WTC11 (cell line): ENCODE results near the gene RNF11. TPM values are rescaled to one million over a fixed set of nuclear protein-coding genes. Genes with fewer than 3 reads are reported as not detected.

Experiments used
- ATAC-seq: fragments of 200-7000 bp; cut with Tn5 transposase; 2 replicates; pipeline ENCODE4 v1.10.0; 2021; ENCODE audit warnings: mild to moderate bottlenecking, moderate library complexity
- CTCF ChIA-PET: fragments of 300-600 bp; sonication (Branson Sonifier 250); formaldehyde crosslinking; loops from one replicate; lab custom pipeline; 2021; ENCODE audit warnings: antibody characterized with exemption; lab: Charles Lee
- POLR2A ChIA-PET: fragments of 350-600 bp; sonication (Branson Sonifier 250); formaldehyde crosslinking; loops from one replicate; lab custom pipeline; 2021; ENCODE audit warnings: antibody characterized with exemption; lab: Charles Lee
- DNase-seq: peaks from one replicate; pipeline ENCODE4 v3.0.0; 2021; ENCODE audit warnings: low spot score
- H3K27ac Mint-ChIP-seq: 2 replicates; pipeline ENCODE4 v1.8.0; 2021; ENCODE audit warnings: mixed read lengths
- H3K27me3 Mint-ChIP-seq: 2 replicates; pipeline ENCODE4 v1.8.0; 2021; ENCODE audit warnings: low read depth, mild to moderate bottlenecking, moderate library complexity, mixed read lengths
- H3K36me3 Mint-ChIP-seq: 2 replicates; pipeline ENCODE4 v1.8.0; 2021; ENCODE audit warnings: mixed read lengths
- H3K4me1 Mint-ChIP-seq: 2 replicates; pipeline ENCODE4 v1.8.0; 2022; ENCODE audit warnings: mixed read lengths
- H3K4me3 Mint-ChIP-seq: 2 replicates; pipeline ENCODE4 v1.8.0; 2021; ENCODE audit warnings: mild to moderate bottlenecking, moderate library complexity, mixed read lengths
- H3K9me3 Mint-ChIP-seq: 2 replicates; pipeline ENCODE4 v1.8.0; 2021; ENCODE audit warnings: mixed read lengths
- AFF4 ChIP-seq: sonication (generic); formaldehyde crosslinking; IDR thresholded peaks from 2 replicates; pipeline ENCODE4 v1.8.1; 2023; ENCODE audit warnings: mild to moderate bottlenecking, missing genetic modification reagents, borderline replicate concordance
- ATF1 ChIP-seq: sonication (generic); formaldehyde crosslinking; IDR thresholded peaks from 2 replicates; pipeline ENCODE4 v1.8.1; 2023; ENCODE audit warnings: mild to moderate bottlenecking, moderate library complexity, missing genetic modification reagents
- CDX4 ChIP-seq: fragments of 250-450 bp; sonication (Bioruptor Pico); IDR thresholded peaks from 2 replicates; pipeline ENCODE4 v1.9.0; 2021; ENCODE audit warnings: moderate library complexity, mild to moderate bottlenecking, inconsistent platforms, borderline replicate concordance
- E2F4 ChIP-seq: sonication (generic); formaldehyde crosslinking; IDR thresholded peaks from 2 replicates; pipeline ENCODE4 v1.8.1; 2022; ENCODE audit warnings: low read depth, mild to moderate bottlenecking, moderate library complexity, missing genetic modification reagents, borderline replicate concordance
- FOXJ3 ChIP-seq: sonication (generic); formaldehyde crosslinking; IDR thresholded peaks from 2 replicates; pipeline ENCODE4 v1.9.0; 2021; ENCODE audit warnings: missing genetic modification reagents, mild to moderate bottlenecking, borderline replicate concordance
- FOXK1 ChIP-seq: sonication (generic); formaldehyde crosslinking; IDR thresholded peaks from 2 replicates; pipeline ENCODE4 v1.8.0; 2022; ENCODE audit warnings: mild to moderate bottlenecking, moderate library complexity, missing genetic modification reagents
- GRHL2 ChIP-seq: fragments of 250-450 bp; sonication (Bioruptor Pico); IDR thresholded peaks from 2 replicates; pipeline ENCODE4 v1.8.0; 2022; ENCODE audit warnings: mild to moderate bottlenecking, moderate library complexity; ENCODE audit not compliant: insufficient replicate concordance, severe bottlenecking
- MAX ChIP-seq: sonication (generic); formaldehyde crosslinking; IDR thresholded peaks from 2 replicates; pipeline ENCODE4 v1.8.0; 2022; ENCODE audit warnings: mild to moderate bottlenecking, missing genetic modification reagents
- NFE2L1 ChIP-seq: sonication (generic); formaldehyde crosslinking; IDR thresholded peaks from 2 replicates; pipeline ENCODE4 v1.8.1; 2023; ENCODE audit warnings: missing genetic modification reagents
- NR2C2 ChIP-seq: sonication (generic); formaldehyde crosslinking; IDR thresholded peaks from 2 replicates; pipeline ENCODE4 v1.8.0; 2022; ENCODE audit warnings: mild to moderate bottlenecking, missing genetic modification reagents
- PRRX2 ChIP-seq: fragments of 250-450 bp; sonication (Bioruptor Pico); IDR thresholded peaks from 2 replicates; pipeline ENCODE4 v1.8.0; 2021; ENCODE audit warnings: mild to moderate bottlenecking
- SOX15 ChIP-seq: fragments of 250-450 bp; sonication (Bioruptor Pico); IDR thresholded peaks from 2 replicates; pipeline ENCODE4 v1.9.0; 2021; ENCODE audit warnings: mild to moderate bottlenecking
- STAT6 ChIP-seq: sonication (generic); formaldehyde crosslinking; conservative IDR thresholded peaks from 2 replicates; pipeline ENCODE4 v1.8.1; 2023; ENCODE audit warnings: mild to moderate bottlenecking, low read depth, missing genetic modification reagents, moderate library complexity
- USF2 ChIP-seq: sonication (generic); formaldehyde crosslinking; IDR thresholded peaks from 2 replicates; pipeline ENCODE4 v1.8.1; 2023; ENCODE audit warnings: mild to moderate bottlenecking, missing genetic modification reagents, moderate library complexity
- ZBTB21 ChIP-seq: sonication (generic); formaldehyde crosslinking; IDR thresholded peaks from 2 replicates; pipeline ENCODE4 v1.8.1; 2023; ENCODE audit warnings: mild to moderate bottlenecking, missing genetic modification reagents, borderline replicate concordance
- ZNF138 ChIP-seq: sonication (generic); formaldehyde crosslinking; conservative IDR thresholded peaks from 2 replicates; pipeline ENCODE4 v1.8.1; 2022; ENCODE audit warnings: mild to moderate bottlenecking, moderate library complexity, missing genetic modification reagents
- ZNF263 ChIP-seq: sonication (generic); formaldehyde crosslinking; IDR thresholded peaks from 2 replicates; pipeline ENCODE4 v1.8.1; 2022; ENCODE audit warnings: low read depth, mild to moderate bottlenecking, moderate library complexity, missing genetic modification reagents
- total RNA-seq: library from RNA; stranded (reverse); gene quantifications from 3 replicates; pipeline ENCODE4 v1.2.3, GENCODE V29; 2021

RNF11 gene
- total RNA-seq, 1 experiment from 2014 or later = 46.1 TPM

GRCh38 chr1:51222136-51222787 is 13.8 kb upstream of the RNF11 start:
- peaks cover 4% of the 10 kb centered on the region; the same call in 1 of the 2 replicates for H3K4me1 Mint-ChIP-seq
- peaks cover 12% of the 10 kb centered on the region; the same call in 1 of the 2 replicates for H3K9me3 Mint-ChIP-seq
- no peaks in the 10 kb centered on the region for H3K36me3 Mint-ChIP-seq
- POLR2A ChIA-PET = no interaction called here
- CTCF ChIA-PET = no interaction called here
- DNase-seq = no peak
- no peak for ATAC-seq
- no peak for TF ChIP-seq ZNF138 (CRISPR knock-in tag)
- TF ChIP-seq PRRX2 (CRISPR knock-in tag) = no peak
- no peak for TF ChIP-seq NR2C2 (CRISPR knock-in tag)
- no peak for TF ChIP-seq ZNF263 (CRISPR knock-in tag)
- no peak for TF ChIP-seq ATF1
- H3K4me3 Mint-ChIP-seq = no peak overlapping the region
- no peak overlapping the region for H3K27ac Mint-ChIP-seq
- H3K27me3 Mint-ChIP-seq = no peaks in the 10 kb centered on the region

GRCh38 chr1:51222809-51223208 is 13.3 kb upstream of the RNF11 start:
- no peaks in the 10 kb centered on the region for H3K27me3 Mint-ChIP-seq
- ATAC-seq = no peak
- H3K4me1 Mint-ChIP-seq = peaks cover 7% of the 10 kb centered on the region; the same call in 1 of the 2 replicates
- POLR2A ChIA-PET = no interaction called here
- CTCF ChIA-PET = no interaction called here
- H3K4me3 Mint-ChIP-seq = no peak overlapping the region
- H3K27ac Mint-ChIP-seq = no peak overlapping the region
- H3K9me3 Mint-ChIP-seq = peaks cover 12% of the 10 kb centered on the region; the same call in 1 of the 2 replicates
- TF ChIP-seq E2F4 (CRISPR knock-in tag) = no peak
- no peak for TF ChIP-seq CDX4 (CRISPR knock-in tag)
- no peak for TF ChIP-seq USF2
- no peak for TF ChIP-seq SOX15 (CRISPR knock-in tag)
- TF ChIP-seq ATF1 = no peak
- no peak for TF ChIP-seq NFE2L1 (CRISPR knock-in tag)
- no peak for TF ChIP-seq FOXJ3 (CRISPR knock-in tag)
- TF ChIP-seq STAT6 = no peak
- TF ChIP-seq MAX = no peak
- TF ChIP-seq GRHL2 (CRISPR knock-in tag) = no peak
- no peak for TF ChIP-seq AFF4 (CRISPR knock-in tag)
- no peak for TF ChIP-seq FOXK1 (CRISPR knock-in tag)
- TF ChIP-seq ZBTB21 = no peak
- H3K36me3 Mint-ChIP-seq = no peaks in the 10 kb centered on the region
- no peak for DNase-seq
